NCI-H2227 treated with DMSO at 0.1 percent for 48 hours (cell line): ENCODE results near the gene DDX11.
"Not testable (repeated sequence)": the region's sequence is repeated elsewhere in the genome, so short reads cannot be mapped to it uniquely, and the experiment has no call there.

ENCODE experiments used
- DNase-seq: peaks from one replicate; lab custom pipeline; 2025; lab: John Stamatoyannopoulos, UW

Gene DDX11

GRCh38 chr12:31099434-31099833, 25.8 kb downstream of the DDX11 start:
- DNase-seq, result not testable (repeated sequence)

- DNase-seq, result not testable (repeated sequence)
Observed at GRCh38 chr12:31100503-31101208, 27.0 kb downstream of the DDX11 start.

- DNase-seq, result not testable (repeated sequence)
Observed at GRCh38 chr12:31102125-31102524, 28.5 kb downstream of the DDX11 start.

DNA sequence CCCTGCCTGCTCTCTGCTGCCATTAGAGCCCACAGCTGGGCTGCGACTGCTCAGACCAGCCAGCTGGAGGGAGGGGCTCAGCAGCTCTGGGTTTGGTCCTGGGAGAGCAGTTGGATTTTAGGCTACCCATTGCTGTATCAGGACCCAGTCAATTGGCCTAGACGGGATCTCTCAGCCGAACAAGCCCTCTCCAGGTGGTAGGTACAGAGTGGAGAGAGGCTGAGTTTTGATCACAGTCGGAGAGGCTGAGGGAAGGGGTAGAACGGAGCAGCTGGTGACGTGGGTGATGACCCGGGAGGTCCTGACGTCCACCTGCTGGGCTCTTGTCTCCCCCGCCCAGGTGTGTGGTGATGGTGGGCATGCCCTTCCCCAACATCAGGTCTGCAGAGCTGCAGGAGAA, 28.9 kb downstream of the DDX11 start:
- DNase-seq, result not testable (repeated sequence)

GRCh38 chr12:31103561-31103975, 29.9 kb downstream of the DDX11 start:
- DNase-seq, result not testable (repeated sequence)

DNA sequence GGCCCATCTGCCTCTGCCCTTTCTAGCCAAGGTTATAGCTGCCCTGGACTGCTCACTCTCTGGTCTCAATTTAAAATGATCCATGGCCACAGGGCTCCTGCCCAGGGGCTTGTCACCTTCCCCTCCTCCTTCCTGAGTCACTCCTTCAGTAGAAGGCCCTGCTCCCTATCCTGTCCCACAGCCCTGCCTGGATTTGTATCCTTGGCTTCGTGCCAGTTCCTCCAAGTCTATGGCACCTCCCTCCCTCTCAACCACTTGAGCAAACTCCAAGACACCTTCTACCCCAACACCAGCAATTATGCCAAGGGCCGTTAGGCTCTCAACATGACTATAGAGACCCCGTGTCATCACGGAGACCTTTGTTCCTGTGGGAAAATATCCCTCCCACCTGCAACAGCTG, 30.6 kb downstream of the DDX11 start:
- DNase-seq, result not testable (repeated sequence)

- not testable (repeated sequence) for DNase-seq
Observed at GRCh38 chr12:31104773-31105172, 31.1 kb downstream of the DDX11 start.

DNA sequence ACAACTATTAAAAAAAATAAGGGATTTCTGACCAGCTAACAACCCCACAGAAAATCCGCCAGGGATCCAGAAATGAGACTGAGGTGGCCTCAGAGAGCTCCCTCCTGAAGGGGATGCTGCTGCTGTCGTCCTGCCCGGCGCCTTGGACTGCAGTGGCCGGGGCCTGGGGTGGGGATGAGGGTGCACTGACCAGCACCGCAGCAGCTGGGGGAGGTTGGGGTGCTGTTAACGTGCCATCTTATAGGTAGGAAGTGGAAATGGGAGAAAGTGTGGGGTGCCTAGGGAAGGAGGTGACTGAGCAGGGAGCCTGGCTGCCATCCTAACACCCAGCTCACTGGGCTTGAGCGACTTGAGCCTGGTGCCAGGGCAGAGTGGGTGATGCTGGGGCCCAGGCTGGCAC, 32.0 kb downstream of the DDX11 start:
- DNase-seq, result no peak

DNA sequence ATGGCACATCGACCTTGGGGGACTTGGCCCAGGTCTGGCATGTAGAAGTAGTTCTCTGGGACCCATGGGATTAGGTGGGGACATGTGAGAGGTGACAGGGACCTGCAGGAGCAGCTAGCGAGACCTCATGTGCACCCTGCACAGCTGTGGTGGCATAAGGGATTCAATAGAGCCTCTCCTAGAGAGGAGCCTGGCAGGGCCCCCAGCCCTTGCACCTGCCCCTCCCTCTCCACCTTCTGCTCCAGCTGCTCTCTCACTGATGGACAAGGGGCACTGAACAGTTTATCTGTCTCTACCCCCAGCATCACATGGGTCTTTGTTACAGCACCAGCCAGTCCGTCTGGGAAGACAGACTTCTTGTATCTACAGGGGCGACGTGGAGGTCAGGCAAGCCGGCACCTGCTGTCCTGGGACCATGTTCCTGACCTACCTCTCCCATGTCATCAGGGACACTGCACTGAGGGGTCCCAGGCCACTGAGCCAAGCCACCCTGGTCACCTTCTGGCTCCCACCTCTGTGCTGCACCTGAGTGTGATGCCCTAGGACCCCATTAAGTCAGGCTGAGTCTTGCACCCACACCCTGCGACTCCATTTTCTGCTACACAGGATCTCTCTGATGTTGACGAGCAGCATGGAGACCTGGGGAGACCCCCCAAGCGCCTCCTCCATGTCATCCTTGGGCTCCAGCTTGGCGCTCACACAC, 32.6 kb downstream of the DDX11 start:
- no peak for DNase-seq

DNA sequence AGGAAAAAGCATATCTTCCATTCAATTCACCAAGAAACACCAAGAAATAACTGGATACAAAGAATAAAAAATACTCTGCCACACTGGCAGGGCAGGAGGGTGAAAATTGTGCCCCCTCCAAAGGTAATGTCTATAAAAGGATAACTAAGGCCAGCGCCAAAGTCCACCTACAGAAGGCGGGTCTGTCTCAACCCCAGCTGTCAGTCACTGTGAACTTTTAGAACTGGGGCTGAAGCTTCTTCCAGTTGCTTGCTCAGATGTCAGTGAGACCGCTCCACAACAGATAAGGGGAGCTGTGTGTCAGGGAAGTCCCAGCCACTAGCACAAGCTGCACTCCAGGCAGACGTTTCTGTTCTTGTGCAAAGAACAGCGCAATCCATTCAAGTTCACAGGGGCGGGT, 36.1 kb downstream of the DDX11 start:
- DNase-seq, result not testable (repeated sequence)

- not testable (repeated sequence) for DNase-seq
Observed at GRCh38 chr12:31110263-31110662, 36.6 kb downstream of the DDX11 start.

DNA sequence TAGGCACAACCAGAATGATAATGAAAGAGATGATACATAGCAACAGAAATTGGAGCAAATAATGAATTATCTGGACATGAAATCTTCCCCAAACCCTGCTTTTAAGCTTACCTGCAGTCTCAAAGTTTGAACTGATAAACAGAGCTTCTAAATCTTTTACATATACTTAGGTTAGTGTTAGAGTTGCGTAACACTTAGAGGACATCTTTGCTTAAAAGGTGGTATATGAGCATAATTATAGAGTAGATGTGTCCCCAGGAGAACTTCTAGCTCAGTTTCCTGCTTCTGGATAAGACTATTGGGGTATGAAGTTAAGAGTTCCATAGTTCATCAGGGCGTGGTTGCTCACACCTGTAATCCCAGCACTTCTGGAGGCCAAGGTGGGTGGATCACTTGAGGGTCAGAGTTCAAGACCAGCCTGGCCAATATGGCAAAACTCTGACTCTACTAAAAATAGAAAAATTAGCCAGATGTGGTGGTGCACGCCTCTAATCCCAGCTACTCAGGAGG, 41.5 kb downstream of the DDX11 start:
- DNase-seq, result not testable (repeated sequence)

GRCh38 chr12:31116846-31117202, 43.2 kb downstream of the DDX11 start:
- DNase-seq, result not testable (repeated sequence)

GRCh38 chr12:31117203-31118011, 43.7 kb downstream of the DDX11 start:
- DNase-seq, result no peak

- DNase-seq, result peak; percentile 2
Observed at GRCh38 chr12:31118347-31119191, 44.9 kb downstream of the DDX11 start.

- DNase-seq, result no peak
Observed at GRCh38 chr12:31119192-31119802, 45.6 kb downstream of the DDX11 start.

- DNase-seq, result no peak
Observed at GRCh38 chr12:31119803-31120211, 46.1 kb downstream of the DDX11 start.

DNA sequence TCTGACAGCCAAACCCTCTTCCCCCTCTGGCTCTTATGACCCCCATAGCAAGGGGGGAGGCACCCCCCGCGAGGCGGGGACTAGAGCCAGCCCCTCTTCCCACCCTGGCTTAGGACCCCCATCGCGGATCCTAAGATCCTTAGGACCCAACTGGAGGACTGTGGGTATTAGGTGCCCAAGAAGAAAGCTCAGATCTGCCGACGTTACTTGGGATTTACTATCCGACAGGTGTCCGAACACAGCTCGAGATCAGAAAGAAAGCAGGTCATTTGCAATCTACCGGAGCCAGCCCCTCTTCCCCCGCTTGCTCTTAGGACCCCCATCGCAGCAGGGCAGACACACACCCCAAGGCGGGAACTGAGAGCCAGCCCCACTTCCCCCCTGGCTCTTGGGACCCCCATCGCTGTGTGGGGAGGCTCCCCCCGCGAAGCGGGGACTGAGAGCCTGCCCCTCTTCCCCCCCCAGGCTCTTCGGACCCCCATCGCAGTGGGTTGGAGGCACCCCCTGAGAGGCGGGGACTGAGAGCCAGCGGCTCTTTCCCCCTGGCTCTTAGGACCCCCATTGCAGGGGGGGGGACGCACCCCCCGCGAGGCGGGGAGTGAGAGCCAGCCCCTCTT, 46.8 kb downstream of the DDX11 start:
- no peak for DNase-seq

DNA sequence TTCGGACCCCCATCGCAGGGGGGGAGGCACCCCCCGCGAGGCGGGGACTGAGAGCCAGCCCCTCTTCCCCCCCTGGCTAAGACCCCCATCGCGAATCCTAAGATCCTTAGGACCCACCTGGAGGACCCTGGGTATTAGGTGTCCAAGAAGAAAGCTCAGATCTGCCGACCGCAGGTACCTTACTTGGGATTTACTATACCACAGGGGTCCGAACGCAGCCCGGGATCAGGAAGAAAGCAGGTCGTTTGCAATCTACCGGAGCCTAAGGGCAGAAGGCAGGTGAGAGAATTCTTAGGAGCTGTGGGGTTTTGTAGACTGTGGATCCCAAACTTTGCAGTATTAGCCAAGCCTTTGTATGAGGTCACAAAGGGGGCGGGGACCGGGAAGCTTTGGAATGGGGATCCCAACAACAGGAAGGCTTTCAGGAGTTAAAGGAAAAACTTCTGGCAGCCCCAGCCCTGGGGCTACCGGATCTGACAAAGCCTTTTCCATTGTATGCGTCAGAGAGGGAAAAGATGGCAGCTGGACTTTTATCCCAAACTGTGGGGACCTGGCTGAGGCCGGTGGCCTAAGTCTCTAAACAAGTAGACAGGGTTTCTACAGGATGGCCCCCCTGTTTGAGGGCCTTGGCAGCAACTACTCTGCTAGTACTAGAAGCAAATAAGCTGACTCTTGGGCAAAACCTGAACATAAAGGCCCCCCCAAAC, 47.5 kb downstream of the DDX11 start:
- not testable (repeated sequence) for DNase-seq

DNA sequence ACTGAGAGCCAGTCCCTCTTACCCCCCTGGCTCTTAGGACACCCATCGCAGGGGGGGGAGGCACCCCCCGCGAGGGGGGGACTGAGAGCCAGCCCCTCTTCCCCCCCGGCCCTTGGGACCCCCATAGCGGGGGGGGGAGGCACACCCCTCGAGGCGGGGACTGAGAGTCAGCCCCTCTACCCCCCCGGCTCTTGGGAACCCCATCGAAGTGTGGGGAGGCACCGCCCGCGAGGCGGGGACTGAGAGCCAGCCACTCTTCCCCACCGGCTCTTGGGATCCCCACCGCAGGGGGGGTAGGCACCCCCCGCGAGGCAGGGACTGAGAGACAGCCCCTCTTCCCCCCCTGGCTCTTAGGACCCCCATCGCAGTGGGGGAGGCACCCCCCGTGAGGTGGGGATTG, 48.8 kb downstream of the DDX11 start:
- DNase-seq, result no peak
